Endothelial cell of umbilical vein (primary cell): ENCODE data around the gene PPY. TPM values are rescaled to one million over a fixed set of nuclear protein-coding genes. Genes with fewer than 3 reads are reported as not detected.

Experiments used
- BruUV-seq: library from RNA; stranded (reverse); fragments of 400-500 nt; replicated peaks from 2 replicates; lab custom pipeline; 2021; lab: Mats Ljungman, UMichigan
- CTCF ChIA-PET: fragments of 300-600, 350-600 bp; sonication (Branson Sonifier 250); formaldehyde crosslinking; loops from one replicate; lab custom pipeline; 2021; ENCODE audit warnings: antibody characterized with exemption, inconsistent platforms; lab: Charles Lee
- POLR2A ChIA-PET: fragments of 300-600, 350-600 bp; sonication (Branson Sonifier 250); formaldehyde crosslinking; loops from one replicate; lab custom pipeline; 2021; ENCODE audit warnings: antibody characterized with exemption, inconsistent platforms; lab: Charles Lee
- DNase-seq: peaks from one replicate; pipeline ENCODE4 v3.0.0-alpha.2; 2011; ENCODE audit warnings: low read depth, low spot score
- FAIRE-seq: peaks from 2 replicates; lab custom pipeline; 2011; peaks lifted over from hg19 to GRCh38; lab: Jason Lieb, UNC
- H2AFZ ChIP-seq: 2 replicates; pipeline ENCODE4 v1.6.0; 2012; ENCODE audit warnings: low read depth, low read length, control low read depth, inconsistent platforms
- H3K27ac ChIP-seq: 2 replicates; pipeline ENCODE4 v1.5.1; 2011; ENCODE audit warnings: low read depth, mild to moderate bottlenecking, control low read depth, low read length, moderate library complexity; ENCODE audit not compliant: insufficient read depth
- H3K27me3 ChIP-seq, 2 experiments: 2 replicates each; pipeline versions ENCODE4 v1.6.0 to v1.6.1; 2011; ENCODE audit warnings: low read length in 2 of 2, mixed read lengths in 1 of 2; ENCODE audit not compliant: control insufficient read depth in 2 of 2, insufficient read depth in 2 of 2
- H3K36me3 ChIP-seq, 2 experiments: 2 replicates in 1 of 2; 3 replicates in 1 of 2; pipeline ENCODE4 v1.5.1; 2011; ENCODE audit warnings: low read length in 2 of 2, mild to moderate bottlenecking in 1 of 2, moderate library complexity in 1 of 2; ENCODE audit not compliant: control insufficient read depth in 2 of 2, insufficient read depth in 2 of 2; ENCODE audit errors: extremely low read depth in 1 of 2
- H3K4me1 ChIP-seq: 3 replicates; pipeline ENCODE4 v1.5.1; 2011; ENCODE audit warnings: mild to moderate bottlenecking, low read length; ENCODE audit not compliant: control insufficient read depth, insufficient read depth; ENCODE audit errors: extremely low read depth
- H3K4me2 ChIP-seq: 2 replicates; pipeline ENCODE4 v1.6.1; 2011; ENCODE audit warnings: low read length, control low read depth, mixed read lengths; ENCODE audit not compliant: insufficient read depth
- H3K4me3 ChIP-seq, 3 experiments: fragments of 200-600 bp in 1 of 3; sonication (generic), shearing (Covaris generic) in 1 of 3; replicated peaks in 1 of 3; 2 replicates each; pipeline ENCODE4 v1.5.1; 2011 to 2016; ENCODE audit warnings: control low read depth in 3 of 3, low read length in 3 of 3, mild to moderate bottlenecking in 2 of 3, inconsistent platforms in 1 of 3, low read depth in 1 of 3, moderate library complexity in 1 of 3; ENCODE audit not compliant: insufficient read depth in 1 of 3
- H3K79me2 ChIP-seq: 2 replicates; pipeline ENCODE4 v1.6.0; 2012; ENCODE audit warnings: low read length, inconsistent platforms; ENCODE audit not compliant: control insufficient read depth, insufficient read depth
- H3K9ac ChIP-seq: replicated peaks from 2 replicates; pipeline ENCODE3; 2011; ENCODE audit warnings: low read length, control low read depth; ENCODE audit not compliant: insufficient read depth; ENCODE audit errors: extremely low read depth
- H3K9me1 ChIP-seq: replicated peaks from 3 replicates; pipeline ENCODE4 v1.6.0; 2011; ENCODE audit warnings: mild to moderate bottlenecking, low read length; ENCODE audit not compliant: control insufficient read depth, insufficient read depth; ENCODE audit errors: extremely low read depth
- H3K9me3 ChIP-seq: replicated peaks from 2 replicates; pipeline ENCODE4 v1.5.1; 2012; ENCODE audit warnings: low read length, inconsistent platforms; ENCODE audit not compliant: control insufficient read depth, insufficient read depth
- H4K20me1 ChIP-seq: replicated peaks from 2 replicates; pipeline ENCODE3; 2011; ENCODE audit warnings: mild to moderate bottlenecking, low read length; ENCODE audit not compliant: control insufficient read depth, insufficient read depth; ENCODE audit errors: extremely low read depth
- CTCF ChIP-seq, 2 donors: IDR thresholded peaks; 1 replicate in 1 of 2; 2 replicates in 1 of 2; pipeline ENCODE4 v1.5.1; 2011; ENCODE audit warnings: low read length in 2 of 2, mild to moderate bottlenecking in 2 of 2, moderate library complexity in 2 of 2, control low read depth in 1 of 2, inconsistent platforms in 1 of 2, low read depth in 1 of 2; ENCODE audit not compliant: insufficient read depth in 1 of 2; ENCODE audit errors: extremely low read depth in 1 of 2
- EZH2 ChIP-seq: IDR thresholded peaks from 2 replicates; pipeline ENCODE4 v1.6.1; 2012; ENCODE audit warnings: borderline replicate concordance, low read depth, mild to moderate bottlenecking, moderate library complexity, low read length, inconsistent platforms; ENCODE audit not compliant: severe bottlenecking
- FOS ChIP-seq: IDR thresholded peaks from 2 replicates; pipeline ENCODE4 v1.6.1; 2011; ENCODE audit warnings: mild to moderate bottlenecking, low read length, moderate library complexity, borderline replicate concordance; ENCODE audit not compliant: insufficient read depth
- GATA2 ChIP-seq: IDR thresholded peaks from 2 replicates; pipeline ENCODE4 v1.7.0; 2011; ENCODE audit warnings: low read depth, mild to moderate bottlenecking, moderate library complexity, mixed read lengths, low read length; ENCODE audit not compliant: insufficient read length, insufficient read depth
- JUN ChIP-seq: IDR thresholded peaks from 2 replicates; pipeline ENCODE4 v1.6.1; 2011; ENCODE audit warnings: borderline replicate concordance, low read depth; ENCODE audit not compliant: insufficient read length, insufficient read depth
- MAX ChIP-seq: IDR thresholded peaks from 2 replicates; pipeline ENCODE4 v1.6.1; 2011; ENCODE audit not compliant: insufficient read depth, insufficient read length
- MYC ChIP-seq: IDR thresholded peaks from one replicate; pipeline ENCODE4 v1.6.1; 2011; ENCODE audit warnings: mild to moderate bottlenecking, low read depth, low read length
- POLR2A ChIP-seq: IDR thresholded peaks from 2 replicates; pipeline ENCODE4 v1.6.1; 2012; ENCODE audit warnings: low read depth, mild to moderate bottlenecking, control low read depth, low read length
- POLR2AphosphoS5 ChIP-seq: IDR thresholded peaks from 2 replicates; pipeline ENCODE4 v1.6.1; 2012; ENCODE audit warnings: low read depth, mild to moderate bottlenecking, control low read depth, low read length, moderate library complexity; ENCODE audit not compliant: insufficient read depth
- dilution Hi-C: fragments of 300-500 bp; cut with MboI; formaldehyde crosslinking; loops from one replicate; pipeline ENCODE4 v1.15.0; 2019; ENCODE audit warnings: low sequenced_read_pairs; ENCODE audit not compliant: extremely low pct_ligation_motif_present
- intact Hi-C: fragments of 100-400 bp; cut with micrococcal nuclease; formaldehyde crosslinking; loops from one replicate; pipeline ENCODE4 v1.10.0; 2022
- polyA plus RNA-seq, 4 experiments: library from polyadenylated mRNA; depleted of rRNA in 3 of 4; stranded (reverse) in 3 of 4; unstranded in 1 of 4; fragments of >200 nt; gene quantifications; 2 replicates each; pipeline versions ENCODE4 v1.2.1 to v1.2.3, GENCODE V29; 2011 to 2012; ENCODE audit warnings: missing spikeins in 1 of 4
- total RNA-seq: library from RNA; stranded (reverse); gene quantifications from 2 replicates; pipeline ENCODE4 v1.2.3, GENCODE V29; 2021

Gene PPY
- total and polyA plus RNA-seq, 2 donors (not counting 3 experiments of a cell fraction or from before 2014, with no cell fraction given), result not detected

GRCh38 chr17:43924558-43924957 is 17.7 kb downstream of the PPY start:
- H3K79me2 ChIP-seq, result no peaks in the 10 kb centered on the region
- dilution Hi-C loops, result no loop called here
- no peaks in the 10 kb centered on the region for H3K9me1 ChIP-seq
- FAIRE-seq (no peak), DNase-seq (no peak)
- H3K4me3 ChIP-seq, result no peak overlapping the region
- intact Hi-C loops, result no loop called here
- no TSS peak for BruUV-seq
- H3K4me1 ChIP-seq, result no peaks in the 10 kb centered on the region
- no peak overlapping the region for H3K9ac ChIP-seq
- peaks cover 44 to 46% of the 10 kb centered on the region in 2 experiments for H3K27me3 ChIP-seq
- H3K4me2 ChIP-seq, result no peak overlapping the region
- no peak overlapping the region for H2AFZ ChIP-seq
- no peaks in the 10 kb centered on the region for H3K36me3 ChIP-seq
- H4K20me1 ChIP-seq, result no peaks in the 10 kb centered on the region
- H3K27ac ChIP-seq, result no peak overlapping the region
- no peak for TF ChIP-seq GATA2
- TF ChIP-seq JUN, result no peak
- TF ChIP-seq FOS, result no peak
- TF ChIP-seq MYC, result no peak
- no peak for TF ChIP-seq POLR2AphosphoS5
- no peak for TF ChIP-seq MAX
- TF ChIP-seq CTCF (IDR thresholded peaks at IDR 0.05; ENCODE audit: extremely low read depth in 1 of 2, insufficient read depth in 1 of 2, low read depth in 1 of 2, low read length in 2 of 2), result no peak
- no peak for TF ChIP-seq POLR2A
- TF ChIP-seq EZH2, result no peak
- POLR2A ChIA-PET, result no interaction called here
- no peaks in the 10 kb centered on the region for H3K9me3 ChIP-seq
- CTCF ChIA-PET, result interaction anchor here (1.0 to 6.4 kb wide), 8 partner anchors 10 to 70 kb away, joined by 3 to 51 read pairs (median 5); no protein-coding TSS in a partner anchor
